ENCODE measurements around the gene RBMS1.
A peak's percentile ranks its signal among the peaks of the same experiment; 100 is the strongest.

Gene RBMS1

GRCh38 chr2:160493227-160494028 lies at the start of gene RBMS1:
Gene RBMS1 (minus strand): TSS chr2:160493807. CDS start chr2:160493363, 444 bp downstream.
- peak; percentile 38 to 58 for DNase-seq

- no peak for DNase-seq
These were observed 48.1 kb upstream of the RBMS1 start for GRCh38 chr2:160541745-160542144.

- no peak for DNase-seq
These were observed 45.1 kb upstream of the RBMS1 start for GRCh38 chr2:160538559-160539355.

- DNase-seq, result no peak
These were observed 44.5 kb upstream of the RBMS1 start for GRCh38 chr2:160538115-160538514.

- no peak for DNase-seq
These were observed 41.4 kb upstream of the RBMS1 start for GRCh38 chr2:160534996-160535395.

GRCh38 chr2:160534249-160534648 lies 40.6 kb upstream of the RBMS1 start:
- no peak for DNase-seq

GRCh38 chr2:160533482-160533881 lies 39.9 kb upstream of the RBMS1 start:
- no peak for DNase-seq

- DNase-seq, result no peak
These were observed 38.8 kb upstream of the RBMS1 start for GRCh38 chr2:160532388-160532787.

- DNase-seq, result no peak
These were observed 29.5 kb upstream of the RBMS1 start for GRCh38 chr2:160522951-160523710.

GRCh38 chr2:160517731-160518130 lies 24.1 kb upstream of the RBMS1 start:
- no peak for DNase-seq

- DNase-seq, result no peak
These were observed 23.1 kb upstream of the RBMS1 start for GRCh38 chr2:160516547-160517365.

GRCh38 chr2:160515120-160515519 lies 21.5 kb upstream of the RBMS1 start:
- no peak for DNase-seq

GRCh38 chr2:160513120-160513519 lies 19.5 kb upstream of the RBMS1 start:
- DNase-seq, result no peak

GRCh38 chr2:160512491-160512890 lies 18.9 kb upstream of the RBMS1 start:
- DNase-seq, result no peak

- DNase-seq, result no peak
These were observed 17.0 kb upstream of the RBMS1 start for GRCh38 chr2:160510617-160511016.

- no peak for DNase-seq
These were observed 15.4 kb upstream of the RBMS1 start for GRCh38 chr2:160509016-160509415.

- no peak for DNase-seq
These were observed 13.9 kb upstream of the RBMS1 start for GRCh38 chr2:160507464-160507863.

GRCh38 chr2:160507046-160507407 lies 13.4 kb upstream of the RBMS1 start:
- peak in 1 of 2 donors; percentile 21 for DNase-seq

GRCh38 chr2:160506371-160507045 lies 12.9 kb upstream of the RBMS1 start:
- DNase-seq, result no peak

- DNase-seq, result no peak
These were observed 11.6 kb upstream of the RBMS1 start for GRCh38 chr2:160505256-160505655.

GRCh38 chr2:160502478-160502877 lies 8.9 kb upstream of the RBMS1 start:
- no peak for DNase-seq

- no peak for DNase-seq
These were observed 7.8 kb upstream of the RBMS1 start for GRCh38 chr2:160501370-160501769.
